GM23338 (cell line): ENCODE data around the gene IL1RL1. TPM values are rescaled to one million over a fixed set of nuclear protein-coding genes. Genes with fewer than 3 reads are reported as not detected.

Experiments used
- ATAC-seq: fragments of 200-7000 bp; cut with Tn5 transposase; 3 replicates; pipeline ENCODE4 v1.9.1; 2020
- DNase-seq: peaks from one replicate; pipeline ENCODE4 v3.0.0-alpha.2; 2015; ENCODE audit warnings: low spot score
- H2AFZ ChIP-seq: fragments of 200-600 bp; sonication (generic); 2 replicates; pipeline ENCODE4 v1.8.0; 2016; ENCODE audit warnings: antibody characterized with exemption, mild to moderate bottlenecking, moderate library complexity
- H3F3A ChIP-seq: fragments of 200-600 bp; sonication (generic); replicated peaks from 2 replicates; pipeline ENCODE4 v1.8.0; 2017; ENCODE audit warnings: antibody characterized with exemption, mixed run types, low read depth
- H3K27ac ChIP-seq: fragments of 200-600 bp; sonication (generic); 2 replicates; pipeline ENCODE4 v1.6.1; 2016; ENCODE audit warnings: low read depth
- H3K27me3 ChIP-seq: fragments of 200-600 bp; sonication (generic); 2 replicates; pipeline ENCODE4 v1.8.0; 2016; ENCODE audit warnings: mild to moderate bottlenecking, mixed run types, moderate library complexity; ENCODE audit not compliant: insufficient read depth
- H3K36me3 ChIP-seq: fragments of 200-600 bp; sonication (generic); 2 replicates; pipeline ENCODE4 v1.8.0; 2016; ENCODE audit warnings: mild to moderate bottlenecking; ENCODE audit not compliant: insufficient read depth
- H3K4me1 ChIP-seq: fragments of 200-600 bp; sonication (generic); 2 replicates; pipeline ENCODE4 v1.8.0; 2016; ENCODE audit warnings: mild to moderate bottlenecking, moderate library complexity; ENCODE audit not compliant: insufficient read depth
- H3K4me2 ChIP-seq: fragments of 200-600 bp; sonication (generic); 2 replicates; pipeline ENCODE4 v1.7.1; 2017; ENCODE audit warnings: mixed run types
- H3K4me3 ChIP-seq: fragments of 200-600 bp; sonication (generic); 2 replicates; pipeline ENCODE4 v1.6.1; 2016; ENCODE audit warnings: mixed run types
- H3K79me2 ChIP-seq: fragments of 200-600 bp; sonication (generic); replicated peaks from 2 replicates; pipeline ENCODE4 v1.8.0; 2017; ENCODE audit warnings: mild to moderate bottlenecking; ENCODE audit not compliant: insufficient read depth
- H3K9me2 ChIP-seq: fragments of 200-600 bp; sonication (generic); 2 replicates; pipeline ENCODE4 v1.8.0; 2017; ENCODE audit not compliant: insufficient read depth
- H4K20me1 ChIP-seq: fragments of 200-600 bp; sonication (generic); replicated peaks from 2 replicates; pipeline ENCODE4 v1.8.0; 2017; ENCODE audit warnings: mild to moderate bottlenecking; ENCODE audit not compliant: insufficient read depth
- H3K27ac Mint-ChIP-seq: 2 replicates; pipeline ENCODE4 v1.8.0; 2020; ENCODE audit warnings: inconsistent platforms, mild to moderate bottlenecking, moderate library complexity, mixed read lengths
- H3K27me3 Mint-ChIP-seq: 3 replicates; pipeline ENCODE4 v1.8.0; 2022; ENCODE audit warnings: low read depth, mild to moderate bottlenecking, moderate library complexity, mixed read lengths, inconsistent platforms; ENCODE audit not compliant: insufficient read depth, poor library complexity
- H3K36me3 Mint-ChIP-seq: 3 replicates; pipeline ENCODE4 v1.8.0; 2021; ENCODE audit warnings: low read depth, mild to moderate bottlenecking, inconsistent platforms, moderate library complexity, mixed read lengths
- H3K4me1 Mint-ChIP-seq: 3 replicates; pipeline ENCODE4 v1.8.0; 2020; ENCODE audit warnings: mild to moderate bottlenecking, inconsistent platforms, mixed read lengths
- H3K4me3 Mint-ChIP-seq: 3 replicates; pipeline ENCODE4 v1.8.0; 2021; ENCODE audit warnings: moderate library complexity, mild to moderate bottlenecking, inconsistent platforms, mixed read lengths
- H3K9me3 Mint-ChIP-seq: 3 replicates; pipeline ENCODE4 v1.8.0; 2020; ENCODE audit warnings: moderate library complexity, mild to moderate bottlenecking, inconsistent platforms, mixed read lengths
- CREB1 ChIP-seq: fragments of 250-450 bp; sonication (Bioruptor Pico); IDR thresholded peaks from 2 replicates; pipeline ENCODE4 v1.5.0; 2020; ENCODE audit warnings: low read depth, mild to moderate bottlenecking, moderate library complexity
- EZH2phosphoT487 ChIP-seq: fragments of 200-600 bp; sonication (generic); IDR thresholded peaks from one replicate; pipeline ENCODE4 v1.8.1; 2018; ENCODE audit warnings: antibody characterized with exemption; ENCODE audit not compliant: unreplicated experiment
- JUNB ChIP-seq: IDR thresholded peaks from one replicate; pipeline ENCODE4 v1.6.1; 2016; ENCODE audit warnings: antibody characterized with exemption; ENCODE audit not compliant: unreplicated experiment
- ZNF331 ChIP-seq: fragments of 250-450 bp; sonication (Bioruptor Pico); IDR thresholded peaks from 2 replicates; pipeline ENCODE4 v1.5.0; 2020; ENCODE audit warnings: low read depth, mild to moderate bottlenecking, moderate library complexity
- polyA plus RNA-seq: library from polyadenylated mRNA; unstranded; fragments of >200 nt; fragmentation: Nextera tagmentation; extraction: Ambion mirVana; gene quantifications from 2 replicates; pipeline ENCODE4 v1.2.1, GENCODE V29; 2016
- total RNA-seq: library from RNA; depleted of rRNA; stranded (reverse); fragments of >200 nt; shearing (Covaris generic); gene quantifications from 2 replicates; pipeline ENCODE4 v1.2.3, GENCODE V29; 2014
- TF ChIP-seq, protein P1 (sequence below): IDR thresholded peaks from one replicate; pipeline ENCODE4 v1.6.1; 2018; ENCODE audit warnings: antibody characterized with exemption; ENCODE audit not compliant: unreplicated experiment
- TF ChIP-seq, protein P2 (sequence below), 2 experiments: fragments of 200-600 bp in 1 of 2; sonication (generic) in 1 of 2; conservative IDR thresholded peaks; 2 replicates each; pipeline versions ENCODE4 v1.5.1 to v1.6.1; 2016 to 2017; ENCODE audit warnings: antibody characterized with exemption in 2 of 2, low read depth in 2 of 2, mild to moderate bottlenecking in 2 of 2, moderate library complexity in 1 of 2
- TF ChIP-seq, protein P3 (sequence below): IDR thresholded peaks from 2 replicates; pipeline ENCODE4 v1.6.1; 2016; ENCODE audit warnings: antibody characterized with exemption

The IL1RL1 gene
- total and polyA plus RNA-seq, 2 experiments from 2014 or later: not detected

DNA sequence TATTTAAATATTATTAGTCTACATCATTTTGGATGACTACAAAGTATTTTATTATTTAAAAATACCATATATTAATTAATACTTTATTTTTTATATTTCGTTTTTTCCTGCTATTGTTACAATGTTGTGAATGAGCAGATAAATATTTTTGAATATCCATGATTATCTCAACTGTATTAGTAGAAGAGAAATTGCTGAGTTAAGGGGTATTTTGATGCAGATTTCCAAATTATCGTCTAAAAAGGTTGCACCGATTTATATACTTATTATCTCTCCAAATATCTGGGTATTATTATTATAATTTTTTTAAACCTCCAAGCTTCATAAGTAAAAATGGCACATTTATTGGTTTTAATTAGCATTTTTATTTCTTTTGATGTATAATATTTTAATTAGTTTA, 8.9 kb upstream of the IL1RL1 start (continued):
- TF ChIP-seq, protein P1, sequence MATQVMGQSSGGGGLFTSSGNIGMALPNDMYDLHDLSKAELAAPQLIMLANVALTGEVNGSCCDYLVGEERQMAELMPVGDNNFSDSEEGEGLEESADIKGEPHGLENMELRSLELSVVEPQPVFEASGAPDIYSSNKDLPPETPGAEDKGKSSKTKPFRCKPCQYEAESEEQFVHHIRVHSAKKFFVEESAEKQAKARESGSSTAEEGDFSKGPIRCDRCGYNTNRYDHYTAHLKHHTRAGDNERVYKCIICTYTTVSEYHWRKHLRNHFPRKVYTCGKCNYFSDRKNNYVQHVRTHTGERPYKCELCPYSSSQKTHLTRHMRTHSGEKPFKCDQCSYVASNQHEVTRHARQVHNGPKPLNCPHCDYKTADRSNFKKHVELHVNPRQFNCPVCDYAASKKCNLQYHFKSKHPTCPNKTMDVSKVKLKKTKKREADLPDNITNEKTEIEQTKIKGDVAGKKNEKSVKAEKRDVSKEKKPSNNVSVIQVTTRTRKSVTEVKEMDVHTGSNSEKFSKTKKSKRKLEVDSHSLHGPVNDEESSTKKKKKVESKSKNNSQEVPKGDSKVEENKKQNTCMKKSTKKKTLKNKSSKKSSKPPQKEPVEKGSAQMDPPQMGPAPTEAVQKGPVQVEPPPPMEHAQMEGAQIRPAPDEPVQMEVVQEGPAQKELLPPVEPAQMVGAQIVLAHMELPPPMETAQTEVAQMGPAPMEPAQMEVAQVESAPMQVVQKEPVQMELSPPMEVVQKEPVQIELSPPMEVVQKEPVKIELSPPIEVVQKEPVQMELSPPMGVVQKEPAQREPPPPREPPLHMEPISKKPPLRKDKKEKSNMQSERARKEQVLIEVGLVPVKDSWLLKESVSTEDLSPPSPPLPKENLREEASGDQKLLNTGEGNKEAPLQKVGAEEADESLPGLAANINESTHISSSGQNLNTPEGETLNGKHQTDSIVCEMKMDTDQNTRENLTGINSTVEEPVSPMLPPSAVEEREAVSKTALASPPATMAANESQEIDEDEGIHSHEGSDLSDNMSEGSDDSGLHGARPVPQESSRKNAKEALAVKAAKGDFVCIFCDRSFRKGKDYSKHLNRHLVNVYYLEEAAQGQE: no peak
- TF ChIP-seq EZH2phosphoT487 (no peak), CREB1 (CRISPR knock-in tag) (no peak)
- TF ChIP-seq, protein P2, sequence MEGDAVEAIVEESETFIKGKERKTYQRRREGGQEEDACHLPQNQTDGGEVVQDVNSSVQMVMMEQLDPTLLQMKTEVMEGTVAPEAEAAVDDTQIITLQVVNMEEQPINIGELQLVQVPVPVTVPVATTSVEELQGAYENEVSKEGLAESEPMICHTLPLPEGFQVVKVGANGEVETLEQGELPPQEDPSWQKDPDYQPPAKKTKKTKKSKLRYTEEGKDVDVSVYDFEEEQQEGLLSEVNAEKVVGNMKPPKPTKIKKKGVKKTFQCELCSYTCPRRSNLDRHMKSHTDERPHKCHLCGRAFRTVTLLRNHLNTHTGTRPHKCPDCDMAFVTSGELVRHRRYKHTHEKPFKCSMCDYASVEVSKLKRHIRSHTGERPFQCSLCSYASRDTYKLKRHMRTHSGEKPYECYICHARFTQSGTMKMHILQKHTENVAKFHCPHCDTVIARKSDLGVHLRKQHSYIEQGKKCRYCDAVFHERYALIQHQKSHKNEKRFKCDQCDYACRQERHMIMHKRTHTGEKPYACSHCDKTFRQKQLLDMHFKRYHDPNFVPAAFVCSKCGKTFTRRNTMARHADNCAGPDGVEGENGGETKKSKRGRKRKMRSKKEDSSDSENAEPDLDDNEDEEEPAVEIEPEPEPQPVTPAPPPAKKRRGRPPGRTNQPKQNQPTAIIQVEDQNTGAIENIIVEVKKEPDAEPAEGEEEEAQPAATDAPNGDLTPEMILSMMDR (conservative IDR thresholded peaks at IDR 0.05; ENCODE audit: low read depth in 2 of 2): no peak
- TF ChIP-seq, protein P3, sequence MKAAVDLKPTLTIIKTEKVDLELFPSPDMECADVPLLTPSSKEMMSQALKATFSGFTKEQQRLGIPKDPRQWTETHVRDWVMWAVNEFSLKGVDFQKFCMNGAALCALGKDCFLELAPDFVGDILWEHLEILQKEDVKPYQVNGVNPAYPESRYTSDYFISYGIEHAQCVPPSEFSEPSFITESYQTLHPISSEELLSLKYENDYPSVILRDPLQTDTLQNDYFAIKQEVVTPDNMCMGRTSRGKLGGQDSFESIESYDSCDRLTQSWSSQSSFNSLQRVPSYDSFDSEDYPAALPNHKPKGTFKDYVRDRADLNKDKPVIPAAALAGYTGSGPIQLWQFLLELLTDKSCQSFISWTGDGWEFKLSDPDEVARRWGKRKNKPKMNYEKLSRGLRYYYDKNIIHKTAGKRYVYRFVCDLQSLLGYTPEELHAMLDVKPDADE: no peak

DNA sequence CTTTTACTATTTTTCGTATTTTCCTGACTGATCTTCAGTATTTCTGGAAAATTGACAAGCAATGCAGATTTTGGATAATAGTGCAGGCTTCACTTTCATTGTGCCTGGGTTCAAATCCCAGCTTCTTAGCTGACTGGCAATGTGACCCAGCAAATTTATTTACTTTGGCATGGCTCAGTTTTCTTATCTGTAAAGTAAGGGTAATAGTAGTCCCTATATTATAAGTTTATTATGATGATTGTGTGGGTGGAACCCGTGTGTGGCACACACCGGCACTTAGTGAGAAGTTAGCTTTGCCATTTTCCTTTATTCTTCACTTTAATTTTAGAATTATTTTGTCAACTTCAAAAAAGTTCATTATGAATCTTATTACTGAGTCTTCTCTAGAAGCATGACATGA, 7.8 kb upstream of the IL1RL1 start:
- peaks cover 2% of the 10 kb centered on the region for H3K27me3 Mint-ChIP-seq
- TF ChIP-seq, protein P1: no peak
- TF ChIP-seq JUNB (no peak), ZNF331 (CRISPR knock-in tag) (no peak)
- TF ChIP-seq, protein P2 (conservative IDR thresholded peaks at IDR 0.05; ENCODE audit: low read depth in 2 of 2): no peak

More for the DNA sequence above, 7.8 kb upstream of the IL1RL1 start:
- no peak overlapping the region for H2AFZ ChIP-seq
- Mint-ChIP-seq H3K9me3 (no peaks in the 10 kb centered on the region), H3K36me3 (no peaks in the 10 kb centered on the region), H3K4me3 (no peak overlapping the region), H3K27ac (no peak overlapping the region), H3K4me1 (no peaks in the 10 kb centered on the region)
- H3K4me1 ChIP-seq: no peaks in the 10 kb centered on the region
- no peaks in the 10 kb centered on the region for H4K20me1 ChIP-seq
- no peaks in the 10 kb centered on the region for H3K36me3 ChIP-seq
- H3K4me2 ChIP-seq: no peak overlapping the region
- DNase-seq: no peak
- H3K27ac ChIP-seq: no peak overlapping the region
- no peaks in the 10 kb centered on the region for H3K9me2 ChIP-seq
- no peaks in the 10 kb centered on the region for H3K27me3 ChIP-seq
- no peaks in the 10 kb centered on the region for H3K79me2 ChIP-seq
- H3F3A ChIP-seq: no peaks in the 10 kb centered on the region
- ATAC-seq: no peak
- no peak overlapping the region for H3K4me3 ChIP-seq
